ENCODE results near the gene FUBP1. TPM values are rescaled to one million over a fixed set of nuclear protein-coding genes. Genes with fewer than 3 reads are reported as not detected.

Gene FUBP1
- total RNA-seq, 1 donor from 2014 or later = 269 TPM

- no peak overlapping the region for H3K4me3 Mint-ChIP-seq (ENCODE audit: low read depth)
- H3K9me3 Mint-ChIP-seq = no peaks in the 10 kb centered on the region
- no peak overlapping the region for H3K27ac Mint-ChIP-seq
- peaks cover 76% of the 10 kb centered on the region for H3K36me3 Mint-ChIP-seq (ENCODE audit: low read depth)
- peaks cover 18% of the 10 kb centered on the region for H3K4me1 Mint-ChIP-seq (ENCODE audit: low read depth)
- no peak for DNase-seq (ENCODE audit: low spot score)
- intact Hi-C loops (cut with micrococcal nuclease) = no loop called here
- H3K27me3 Mint-ChIP-seq (ENCODE audit: low read depth) = no peaks in the 10 kb centered on the region
These were observed 22.4 kb downstream of the FUBP1 start for GRCh38 chr1:77956464-77956863.

- Mint-ChIP-seq H3K9me3 (no peaks in the 10 kb centered on the region), H3K27ac (no peak overlapping the region), H3K4me3 (ENCODE audit: low read depth) (no peak overlapping the region), H3K4me1 (ENCODE audit: low read depth) (peaks cover 18% of the 10 kb centered on the region), H3K27me3 (ENCODE audit: low read depth) (no peaks in the 10 kb centered on the region), H3K36me3 (ENCODE audit: low read depth) (peaks cover 74% of the 10 kb centered on the region)
- intact Hi-C loops (cut with micrococcal nuclease) = no loop called here
- DNase-seq (ENCODE audit: low spot score) = no peak
These were observed 23.2 kb downstream of the FUBP1 start for GRCh38 chr1:77955709-77956108.

GRCh38 chr1:77954521-77954920 is 24.4 kb downstream of the FUBP1 start:
- DNase-seq (ENCODE audit: low spot score) = no peak
- Mint-ChIP-seq H3K4me3 (ENCODE audit: low read depth) (no peak overlapping the region), H3K27ac (no peak overlapping the region), H3K9me3 (no peaks in the 10 kb centered on the region), H3K4me1 (ENCODE audit: low read depth) (peaks cover 18% of the 10 kb centered on the region), H3K36me3 (ENCODE audit: low read depth) (peaks cover 66% of the 10 kb centered on the region), H3K27me3 (ENCODE audit: low read depth) (no peaks in the 10 kb centered on the region)
- intact Hi-C loops (cut with micrococcal nuclease) = no loop called here

- Mint-ChIP-seq H3K4me1 (ENCODE audit: low read depth) (peaks cover 18% of the 10 kb centered on the region), H3K36me3 (ENCODE audit: low read depth) (peaks cover 64% of the 10 kb centered on the region), H3K27ac (no peak overlapping the region), H3K4me3 (ENCODE audit: low read depth) (no peak overlapping the region), H3K9me3 (no peaks in the 10 kb centered on the region), H3K27me3 (ENCODE audit: low read depth) (no peaks in the 10 kb centered on the region)
- intact Hi-C loops (cut with micrococcal nuclease) = no loop called here
- no peak for DNase-seq (ENCODE audit: low spot score)
These were observed 25.0 kb downstream of the FUBP1 start for GRCh38 chr1:77953907-77954306.

- peak overlapping the region; percentile 43 for H3K27ac Mint-ChIP-seq
- intact Hi-C loops (cut with micrococcal nuclease) = no loop called here
- no peak for DNase-seq (ENCODE audit: low spot score)
- H3K4me3 Mint-ChIP-seq (ENCODE audit: low read depth) = no peak overlapping the region
- no peaks in the 10 kb centered on the region for H3K9me3 Mint-ChIP-seq
- peaks cover 62% of the 10 kb centered on the region for H3K36me3 Mint-ChIP-seq (ENCODE audit: low read depth)
- H3K4me1 Mint-ChIP-seq (ENCODE audit: low read depth) = peaks cover 24% of the 10 kb centered on the region
- H3K27me3 Mint-ChIP-seq (ENCODE audit: low read depth) = no peaks in the 10 kb centered on the region
These were observed 27.5 kb downstream of the FUBP1 start for GRCh38 chr1:77951328-77951727.

GRCh38 chr1:77950873-77951272 is 28.0 kb downstream of the FUBP1 start:
- no peaks in the 10 kb centered on the region for H3K27me3 Mint-ChIP-seq (ENCODE audit: low read depth)
- no peak overlapping the region for H3K27ac Mint-ChIP-seq
- no peak for DNase-seq (ENCODE audit: low spot score)
- H3K4me1 Mint-ChIP-seq (ENCODE audit: low read depth) = peaks cover 24% of the 10 kb centered on the region
- H3K9me3 Mint-ChIP-seq = no peaks in the 10 kb centered on the region
- intact Hi-C loops (cut with micrococcal nuclease) = no loop called here
- no peak overlapping the region for H3K4me3 Mint-ChIP-seq (ENCODE audit: low read depth)
- peaks cover 62% of the 10 kb centered on the region for H3K36me3 Mint-ChIP-seq (ENCODE audit: low read depth)

- Mint-ChIP-seq H3K9me3 (no peaks in the 10 kb centered on the region), H3K4me1 (ENCODE audit: low read depth) (peaks cover 22% of the 10 kb centered on the region), H3K27ac (no peak overlapping the region), H3K36me3 (ENCODE audit: low read depth) (peaks cover 63% of the 10 kb centered on the region), H3K4me3 (ENCODE audit: low read depth) (no peak overlapping the region), H3K27me3 (ENCODE audit: low read depth) (no peaks in the 10 kb centered on the region)
- intact Hi-C loops (cut with micrococcal nuclease) = loop anchor here (5.0 kb wide), 1 partner anchor 163 kb away; no protein-coding TSS in a partner anchor
- no peak for DNase-seq (ENCODE audit: low spot score)
These were observed 29.9 kb downstream of the FUBP1 start for GRCh38 chr1:77948841-77949424.

GRCh38 chr1:77945345-77945744 is 33.5 kb downstream of the FUBP1 start:
- Mint-ChIP-seq H3K27ac (no peak overlapping the region), H3K4me3 (ENCODE audit: low read depth) (no peak overlapping the region), H3K4me1 (ENCODE audit: low read depth) (peaks cover 15% of the 10 kb centered on the region), H3K27me3 (ENCODE audit: low read depth) (no peaks in the 10 kb centered on the region), H3K9me3 (no peaks in the 10 kb centered on the region), H3K36me3 (ENCODE audit: low read depth) (peaks cover 59% of the 10 kb centered on the region)
- no peak for DNase-seq (ENCODE audit: low spot score)
- intact Hi-C loops (cut with micrococcal nuclease) = loop anchor here (5.0 kb wide), 1 partner anchor 167 kb away; no protein-coding TSS in a partner anchor

- Mint-ChIP-seq H3K27me3 (ENCODE audit: low read depth) (no peaks in the 10 kb centered on the region), H3K36me3 (ENCODE audit: low read depth) (peaks cover 42% of the 10 kb centered on the region), H3K4me1 (ENCODE audit: low read depth) (peaks cover 7% of the 10 kb centered on the region), H3K4me3 (ENCODE audit: low read depth) (no peak overlapping the region), H3K27ac (no peak overlapping the region), H3K9me3 (no peaks in the 10 kb centered on the region)
- intact Hi-C loops (cut with micrococcal nuclease) = no loop called here
- no peak for DNase-seq (ENCODE audit: low spot score)
These were observed 36.3 kb downstream of the FUBP1 start for GRCh38 chr1:77942400-77943140.

- Mint-ChIP-seq H3K27ac (no peak overlapping the region), H3K27me3 (ENCODE audit: low read depth) (no peaks in the 10 kb centered on the region), H3K4me1 (ENCODE audit: low read depth) (peaks cover 7% of the 10 kb centered on the region), H3K36me3 (ENCODE audit: low read depth) (peaks cover 37% of the 10 kb centered on the region), H3K9me3 (no peaks in the 10 kb centered on the region), H3K4me3 (ENCODE audit: low read depth) (no peak overlapping the region)
- DNase-seq (ENCODE audit: low spot score) = no peak
- intact Hi-C loops (cut with micrococcal nuclease) = no loop called here
These were observed 37.8 kb downstream of the FUBP1 start for GRCh38 chr1:77940921-77941570.

- H3K4me3 Mint-ChIP-seq (ENCODE audit: low read depth) = no peak overlapping the region
- H3K27ac Mint-ChIP-seq = no peak overlapping the region
- no peak for DNase-seq (ENCODE audit: low spot score)
- no peaks in the 10 kb centered on the region for H3K9me3 Mint-ChIP-seq
- intact Hi-C loops (cut with micrococcal nuclease) = no loop called here
- peaks cover 24% of the 10 kb centered on the region for H3K36me3 Mint-ChIP-seq (ENCODE audit: low read depth)
- H3K27me3 Mint-ChIP-seq (ENCODE audit: low read depth) = no peaks in the 10 kb centered on the region
- H3K4me1 Mint-ChIP-seq (ENCODE audit: low read depth) = peaks cover 7% of the 10 kb centered on the region
These were observed 40.2 kb downstream of the FUBP1 start for GRCh38 chr1:77938651-77939050.

GRCh38 chr1:77929806-77930205 is 49.1 kb downstream of the FUBP1 start:
- Mint-ChIP-seq H3K4me3 (ENCODE audit: low read depth) (no peak overlapping the region), H3K27me3 (ENCODE audit: low read depth) (peaks cover 2% of the 10 kb centered on the region), H3K36me3 (ENCODE audit: low read depth) (peaks cover 9% of the 10 kb centered on the region), H3K27ac (no peak overlapping the region), H3K9me3 (no peaks in the 10 kb centered on the region), H3K4me1 (ENCODE audit: low read depth) (peaks cover 14% of the 10 kb centered on the region)
- no peak for DNase-seq (ENCODE audit: low spot score)
- intact Hi-C loops (cut with micrococcal nuclease) = no loop called here

- peaks cover 14% of the 10 kb centered on the region for H3K4me1 Mint-ChIP-seq (ENCODE audit: low read depth)
- H3K36me3 Mint-ChIP-seq (ENCODE audit: low read depth) = peaks cover 9% of the 10 kb centered on the region
- DNase-seq (ENCODE audit: low spot score) = no peak
- peaks cover 2% of the 10 kb centered on the region for H3K27me3 Mint-ChIP-seq (ENCODE audit: low read depth)
- intact Hi-C loops (cut with micrococcal nuclease) = no loop called here
- no peak overlapping the region for H3K27ac Mint-ChIP-seq
- H3K9me3 Mint-ChIP-seq = no peaks in the 10 kb centered on the region
- H3K4me3 Mint-ChIP-seq (ENCODE audit: low read depth) = peak overlapping the region; percentile 54
These were observed 51.5 kb downstream of the FUBP1 start for GRCh38 chr1:77927414-77927813.

All from activated T-helper 2 cell treated with anti-CD3 and anti-CD28 coated beads, Interferon-gamma antibody, Interleukin-2, Interleukin-4, amounts not matched to agents 10 μg/mL and 5 μg/mL and 100 μg/mL, durations not matched to agents 14 hours and 24 hours and 36 hours (primary cell).